ENCODE data around the gene KLF9. TPM values are rescaled to one million over a fixed set of nuclear protein-coding genes. Genes with fewer than 3 reads are reported as not detected.
A peak's percentile ranks its signal among the peaks of the same experiment; 100 is the strongest.

KLF9 gene
- total and polyA plus RNA-seq, 4 donors = 2.2 to 77.0 (median 16.7) TPM

- Histone ChIP-seq H3K9ac (ENCODE audit: low read depth in 1 of 2, low read length in 2 of 2) (no peak overlapping the region), H3K4me1 (ENCODE audit: control insufficient read depth in 4 of 4, insufficient read depth in 4 of 4, low read length in 3 of 4) (no peaks in the 10 kb centered on the region), H3K4me3 (ENCODE audit: low read depth in 1 of 3, low read length in 3 of 3) (no peak overlapping the region), H3K9me3 (ENCODE audit: control insufficient read depth in 4 of 4, low read length in 3 of 4) (no peaks in the 10 kb centered on the region), H3K36me3 (ENCODE audit: control insufficient read depth in 4 of 4, insufficient read depth in 3 of 4, low read depth in 1 of 4, low read length in 3 of 4) (peaks cover 0 to 6% (median under 1%) of the 10 kb centered on the region in 4 donors), H3K27ac (ENCODE audit: low read depth in 1 of 2, low read length in 2 of 2) (no peak overlapping the region), H3K27me3 (ENCODE audit: control insufficient read depth in 4 of 4, insufficient read depth in 4 of 4, low read length in 3 of 4) (no peaks in the 10 kb centered on the region)
- 88% methylated on average over 3 of the region's 3 CpGs for WGBS
- DNase-seq (ENCODE audit: low spot score) = no peak
- TF ChIP-seq ZBTB33 (IDR thresholded peaks at IDR 0.05) = no peak
- no peak for TF ChIP-seq FOXA1 (IDR thresholded peaks at IDR 0.05)
- TF ChIP-seq RXRA (IDR thresholded peaks at IDR 0.05) = no peak
- no peak for TF ChIP-seq RAD21 (IDR thresholded peaks at IDR 0.05)
- no peak for TF ChIP-seq YY1 (IDR thresholded peaks at IDR 0.05)
- TF ChIP-seq SP1 (IDR thresholded peaks at IDR 0.05) = no peak
- TF ChIP-seq HNF4G (IDR thresholded peaks at IDR 0.05) = no peak
- no peak for TF ChIP-seq HNF4A (conservative IDR thresholded peaks at IDR 0.05)
Measured at GRCh38 chr9:70355801-70356200, 58.7 kb downstream of the KLF9 start.

- no peaks in the 10 kb centered on the region for H3K27me3 ChIP-seq (ENCODE audit: control insufficient read depth in 4 of 4, insufficient read depth in 4 of 4, low read length in 3 of 4)
- no peak overlapping the region for H3K4me3 ChIP-seq (ENCODE audit: low read depth in 1 of 3, low read length in 3 of 3)
- H3K36me3 ChIP-seq (ENCODE audit: control insufficient read depth in 4 of 4, insufficient read depth in 3 of 4, low read depth in 1 of 4, low read length in 3 of 4) = peaks cover 0 to 16% (median 7%) of the 10 kb centered on the region in 4 donors
- no peaks in the 10 kb centered on the region for H3K4me1 ChIP-seq (ENCODE audit: control insufficient read depth in 4 of 4, insufficient read depth in 4 of 4, low read length in 3 of 4)
- no peaks in the 10 kb centered on the region for H3K9me3 ChIP-seq (ENCODE audit: control insufficient read depth in 4 of 4, low read length in 3 of 4)
- no peak overlapping the region for H3K27ac ChIP-seq (ENCODE audit: low read depth in 1 of 2, low read length in 2 of 2)
- peak; percentile 66 for TF ChIP-seq CTCF (IDR thresholded peaks at IDR 0.05; ENCODE audit: low read depth, low read length, missing input control)
- TF ChIP-seq RAD21 (IDR thresholded peaks at IDR 0.05) = peak; percentile 84 to 85
- no peak for TF ChIP-seq SP1 (IDR thresholded peaks at IDR 0.05)
- DNase-seq (ENCODE audit: low spot score) = no peak
- H3K9ac ChIP-seq (ENCODE audit: low read depth in 1 of 2, low read length in 2 of 2) = no peak overlapping the region
Measured at GRCh38 chr9:70352802-70353201, 61.7 kb downstream of the KLF9 start.

GRCh38 chr9:70352356-70352755 lies 62.1 kb downstream of the KLF9 start:
- 76% methylated on average over 1 of the region's 1 CpG for WGBS
- Histone ChIP-seq H3K9me3 (ENCODE audit: control insufficient read depth in 4 of 4, low read length in 3 of 4) (no peaks in the 10 kb centered on the region), H3K4me1 (ENCODE audit: control insufficient read depth in 4 of 4, insufficient read depth in 4 of 4, low read length in 3 of 4) (no peaks in the 10 kb centered on the region), H3K36me3 (ENCODE audit: control insufficient read depth in 4 of 4, insufficient read depth in 3 of 4, low read depth in 1 of 4, low read length in 3 of 4) (peaks cover 0 to 13% (median 7%) of the 10 kb centered on the region in 4 donors), H3K4me3 (ENCODE audit: low read depth in 1 of 3, low read length in 3 of 3) (no peak overlapping the region), H3K27me3 (ENCODE audit: control insufficient read depth in 4 of 4, insufficient read depth in 4 of 4, low read length in 3 of 4) (no peaks in the 10 kb centered on the region), H3K27ac (ENCODE audit: low read depth in 1 of 2, low read length in 2 of 2) (no peak overlapping the region), H3K9ac (ENCODE audit: low read depth in 1 of 2, low read length in 2 of 2) (no peak overlapping the region)
- DNase-seq (ENCODE audit: low spot score) = no peak
- TF ChIP-seq FOXA1 (IDR thresholded peaks at IDR 0.05) (no peak), HNF4A (conservative IDR thresholded peaks at IDR 0.05) (no peak), NR2F2 (IDR thresholded peaks at IDR 0.05) (no peak), SP1 (IDR thresholded peaks at IDR 0.05) (no peak), HNF4G (IDR thresholded peaks at IDR 0.05) (no peak), RXRA (IDR thresholded peaks at IDR 0.05) (no peak), MAX (IDR thresholded peaks at IDR 0.05) (no peak), GABPA (IDR thresholded peaks at IDR 0.05 in 1 of 2, conservative IDR thresholded peaks at IDR 0.05 in 1 of 2) (no peak), FOXA2 (IDR thresholded peaks at IDR 0.05) (no peak), YY1 (IDR thresholded peaks at IDR 0.05) (no peak), ZBTB33 (IDR thresholded peaks at IDR 0.05) (no peak), CTCF (IDR thresholded peaks at IDR 0.05; ENCODE audit: low read depth, low read length, missing input control) (no peak), TAF1 (conservative IDR thresholded peaks at IDR 0.05) (no peak)

Measured in liver (tissue), 9 donors.